ENCODE measurements around the gene SMO.

Gene SMO

GRCh38 chr7:129168231-129169021, 20.0 kb upstream of the SMO start:
- H4K20me1 ChIP-seq (ENCODE audit: control insufficient read depth, insufficient read depth, low read depth, low read length): no peaks in the 10 kb centered on the region
- peaks cover 52% of the 10 kb centered on the region for H3K36me3 ChIP-seq (ENCODE audit: control insufficient read depth, low read length)
- H3K27me3 ChIP-seq (ENCODE audit: control insufficient read depth, low read length): no peaks in the 10 kb centered on the region
- H3K9me2 ChIP-seq (replicated peaks; ENCODE audit: control insufficient read depth, low read length): no peaks in the 10 kb centered on the region
- TF ChIP-seq CTCF (IDR thresholded peaks at IDR 0.05; ENCODE audit: low read depth, low read length, poor library complexity, severe bottlenecking) (no peak), EZH2phosphoT487 (IDR thresholded peaks at IDR 0.05; ENCODE audit: borderline replicate concordance, low read length) (no peak)
- peaks cover 38% of the 10 kb centered on the region for H3K4me1 ChIP-seq (ENCODE audit: control insufficient read depth, low read length)
- peak overlapping the region; percentile 77 for H3K4me3 ChIP-seq (ENCODE audit: low read length)
- H3K79me2 ChIP-seq (ENCODE audit: control insufficient read depth, low read length): no peaks in the 10 kb centered on the region
- no peak overlapping the region for H3K27ac ChIP-seq (ENCODE audit: low read depth, low read length)
- H3F3A ChIP-seq (ENCODE audit: control insufficient read depth, insufficient read depth): peaks cover 20% of the 10 kb centered on the region
- H3K4me2 ChIP-seq (ENCODE audit: low read length): peak overlapping the region; percentile 98
- no peaks in the 10 kb centered on the region for H3K9me3 ChIP-seq (ENCODE audit: control insufficient read depth, insufficient read depth, low read length)

GRCh38 chr7:129169171-129169671, 19.2 kb upstream of the SMO start:
- Histone ChIP-seq H3K4me1 (ENCODE audit: control insufficient read depth, low read length) (peaks cover 33% of the 10 kb centered on the region), H3K27ac (ENCODE audit: low read depth, low read length) (peak overlapping the region; percentile 81), H3K4me2 (ENCODE audit: low read length) (peak overlapping the region; percentile 98)

GRCh38 chr7:129169686-129170440, 18.6 kb upstream of the SMO start:
- Histone ChIP-seq H4K20me1 (ENCODE audit: control insufficient read depth, insufficient read depth, low read depth, low read length) (no peaks in the 10 kb centered on the region), H3K4me1 (ENCODE audit: control insufficient read depth, low read length) (peaks cover 33% of the 10 kb centered on the region), H3K9me3 (ENCODE audit: control insufficient read depth, insufficient read depth, low read length) (no peaks in the 10 kb centered on the region), H3K4me2 (ENCODE audit: low read length) (peak overlapping the region; percentile 98), H3K79me2 (ENCODE audit: control insufficient read depth, low read length) (no peaks in the 10 kb centered on the region), H3K36me3 (ENCODE audit: control insufficient read depth, low read length) (peaks cover 42% of the 10 kb centered on the region), H3K27ac (ENCODE audit: low read depth, low read length) (peak overlapping the region; percentile 81), H3F3A (ENCODE audit: control insufficient read depth, insufficient read depth) (peaks cover 20% of the 10 kb centered on the region), H3K4me3 (ENCODE audit: low read length) (peak overlapping the region; percentile 77), H3K9me2 (replicated peaks; ENCODE audit: control insufficient read depth, low read length) (no peaks in the 10 kb centered on the region), H3K27me3 (ENCODE audit: control insufficient read depth, low read length) (no peaks in the 10 kb centered on the region)
- TF ChIP-seq EZH2phosphoT487 (IDR thresholded peaks at IDR 0.05; ENCODE audit: borderline replicate concordance, low read length): no peak
- TF ChIP-seq CTCF (IDR thresholded peaks at IDR 0.05; ENCODE audit: low read depth, low read length, poor library complexity, severe bottlenecking): peak; percentile 52

More at GRCh38 chr7:129169171-129169671, 19.2 kb upstream of the SMO start:
- Histone ChIP-seq H3K79me2 (ENCODE audit: control insufficient read depth, low read length) (no peaks in the 10 kb centered on the region), H3K27me3 (ENCODE audit: control insufficient read depth, low read length) (no peaks in the 10 kb centered on the region), H3F3A (ENCODE audit: control insufficient read depth, insufficient read depth) (peaks cover 20% of the 10 kb centered on the region), H3K9me3 (ENCODE audit: control insufficient read depth, insufficient read depth, low read length) (no peaks in the 10 kb centered on the region), H3K36me3 (ENCODE audit: control insufficient read depth, low read length) (peaks cover 48% of the 10 kb centered on the region), H4K20me1 (ENCODE audit: control insufficient read depth, insufficient read depth, low read depth, low read length) (no peaks in the 10 kb centered on the region), H3K9me2 (replicated peaks; ENCODE audit: control insufficient read depth, low read length) (no peaks in the 10 kb centered on the region), H3K4me3 (ENCODE audit: low read length) (peak overlapping the region; percentile 77)
- TF ChIP-seq CTCF (IDR thresholded peaks at IDR 0.05; ENCODE audit: low read depth, low read length, poor library complexity, severe bottlenecking): no peak
- no peak for TF ChIP-seq EZH2phosphoT487 (IDR thresholded peaks at IDR 0.05; ENCODE audit: borderline replicate concordance, low read length)
